ENCODE results near the gene SYNE1. TPM values are rescaled to one million over a fixed set of nuclear protein-coding genes. Genes with fewer than 3 reads are reported as not detected.

SYNE1 gene
- total and polyA plus RNA-seq, 2 of the 8 experiments (the other 6 are each of a cell fraction or from before 2014, with no cell fraction given): 2.8 to 5.5 TPM

DNA sequence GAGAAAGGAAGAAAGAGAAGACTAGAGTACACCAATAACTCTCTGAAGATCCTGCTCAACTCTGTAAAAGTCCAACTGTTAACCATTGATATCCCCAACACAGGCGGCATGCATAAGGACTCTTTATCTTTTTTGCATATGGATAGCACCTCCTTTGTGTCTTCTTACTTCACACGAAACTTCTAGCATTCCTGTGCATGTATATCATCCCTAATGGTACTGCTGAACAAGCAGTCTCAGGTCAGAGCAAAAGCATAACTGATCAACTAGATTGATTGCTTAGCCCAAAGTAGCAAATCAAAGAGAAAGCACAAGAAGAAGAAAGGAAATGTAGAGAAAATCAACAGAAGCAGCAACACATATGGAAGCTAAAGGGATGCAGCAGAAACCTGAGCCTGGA lies 234.4 kb downstream of the SYNE1 start:
- no peak overlapping the region for H2BK12ac ChIP-seq (ENCODE audit: low read depth, low read length)
- no peak overlapping the region for H4K8ac ChIP-seq (ENCODE audit: extremely low read depth, insufficient read depth, low read length)
- WGBS, 2 experiments (ENCODE audit: extremely low coverage in 1 of 2, insufficient coverage in 1 of 2, insufficient read length in 1 of 2, insufficient replicate concordance in 2 of 2, low coverage in 1 of 2, low lambda C conversion rate in 2 of 2, missing lambda C conversion rate in 1 of 2): 56% methylated on average over 2 of the region's 2 CpGs; no CpG with 5 or more reads in 1 of the 2 experiments
- H2BK5ac ChIP-seq (ENCODE audit: low read depth, low read length): no peak overlapping the region
- CTCF ChIA-PET (ENCODE audit: partially characterized antibody): no interaction called here
- H3K4me1 ChIP-seq (replicated peaks in 1 of 4; ENCODE audit: control insufficient read depth in 3 of 4, insufficient read depth in 4 of 4, low read length in 3 of 4): no peaks in the 10 kb centered on the region
- H2BK15ac ChIP-seq (ENCODE audit: low read length): no peak overlapping the region
- no peak overlapping the region for H3K14ac ChIP-seq (ENCODE audit: insufficient read length)
- H3K4me3 ChIP-seq (ENCODE audit: extremely low read depth in 1 of 4, insufficient read depth in 2 of 4, low read depth in 3 of 4, low read length in 4 of 4): no peak overlapping the region
- no peak overlapping the region for H4K5ac ChIP-seq (ENCODE audit: insufficient read length, low read depth, low read length)
- H2AFZ ChIP-seq (ENCODE audit: low read length): peak overlapping the region; percentile 33; the same call in 1 of the 2 replicates
- POLR2A ChIA-PET (ENCODE audit: partially characterized antibody): no interaction called here
- H3K9ac ChIP-seq (replicated peaks in 1 of 4; ENCODE audit: extremely low read depth in 1 of 4, low read depth in 3 of 4, low read length in 3 of 4): no peak overlapping the region
- H3K36me3 ChIP-seq (ENCODE audit: control insufficient read depth in 2 of 4, insufficient read depth in 4 of 4, low read length in 3 of 4): no peaks in the 10 kb centered on the region
- H3K18ac ChIP-seq (ENCODE audit: extremely low read depth, low read length): no peak overlapping the region
- H2BK20ac ChIP-seq (ENCODE audit: low read length): no peak overlapping the region
- H2BK120ac ChIP-seq (replicated peaks; ENCODE audit: low read depth, low read length): no peak overlapping the region
- H3K27me3 ChIP-seq (replicated peaks in 1 of 4; ENCODE audit: control insufficient read depth in 3 of 4, extremely low read depth in 1 of 4, insufficient read depth in 3 of 4, low read length in 3 of 4): no peaks in the 10 kb centered on the region
- no peak overlapping the region for H2AK5ac ChIP-seq (ENCODE audit: low read depth, low read length)
- H3K79me2 ChIP-seq (ENCODE audit: control insufficient read depth in 1 of 2, insufficient read depth in 2 of 2, low read length in 2 of 2): no peaks in the 10 kb centered on the region
- DNase-seq (ENCODE audit: low read depth in 1 of 2, low spot score in 2 of 2) (no peak), FAIRE-seq (no peak)
- no peaks in the 10 kb centered on the region for H3K79me1 ChIP-seq (ENCODE audit: low read depth, low read length)
- H3K9me3 ChIP-seq (ENCODE audit: insufficient read depth in 2 of 2, low read depth in 1 of 2, low read length in 1 of 2): no peaks in the 10 kb centered on the region
- no peaks in the 10 kb centered on the region for H4K20me1 ChIP-seq (replicated peaks in 1 of 2; ENCODE audit: control insufficient read depth in 1 of 2, insufficient read depth in 2 of 2, low read length in 2 of 2)
- no peak overlapping the region for H3K56ac ChIP-seq (replicated peaks; ENCODE audit: insufficient read length, low read depth, low read length)
- no peak overlapping the region for H3K4me2 ChIP-seq (ENCODE audit: insufficient read depth in 1 of 2, low read depth in 2 of 2, low read length in 2 of 2)
- no peak overlapping the region for H3K27ac ChIP-seq (ENCODE audit: low read depth, low read length)
- H3K4ac ChIP-seq (replicated peaks; ENCODE audit: insufficient read length, low read depth, low read length): no peak overlapping the region
- no peaks in the 10 kb centered on the region for H3K23me2 ChIP-seq (ENCODE audit: low read depth, low read length)
- H4K91ac ChIP-seq (replicated peaks; ENCODE audit: insufficient read length, low read length): no peak overlapping the region
- no peak overlapping the region for H3K23ac ChIP-seq (ENCODE audit: insufficient read length)
- TF ChIP-seq PHF8 (conservative IDR thresholded peaks at IDR 0.05; ENCODE audit: low read depth, low read length) (no peak), EZH2 (IDR thresholded peaks at IDR 0.05; ENCODE audit: low read depth, low read length, severe bottlenecking) (no peak), RBBP5 (IDR thresholded peaks at IDR 0.05; ENCODE audit: borderline replicate concordance, low read depth, low read length) (no peak), SP1 (IDR thresholded peaks at IDR 0.05; ENCODE audit: low read depth, low read length) (no peak), CHD2 (IDR thresholded peaks at IDR 0.05; ENCODE audit: low read length) (no peak)
- TF ChIP-seq, protein P1, sequence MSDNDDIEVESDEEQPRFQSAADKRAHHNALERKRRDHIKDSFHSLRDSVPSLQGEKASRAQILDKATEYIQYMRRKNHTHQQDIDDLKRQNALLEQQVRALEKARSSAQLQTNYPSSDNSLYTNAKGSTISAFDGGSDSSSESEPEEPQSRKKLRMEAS (IDR thresholded peaks at IDR 0.05): no peak
- TF ChIP-seq, protein P2, sequence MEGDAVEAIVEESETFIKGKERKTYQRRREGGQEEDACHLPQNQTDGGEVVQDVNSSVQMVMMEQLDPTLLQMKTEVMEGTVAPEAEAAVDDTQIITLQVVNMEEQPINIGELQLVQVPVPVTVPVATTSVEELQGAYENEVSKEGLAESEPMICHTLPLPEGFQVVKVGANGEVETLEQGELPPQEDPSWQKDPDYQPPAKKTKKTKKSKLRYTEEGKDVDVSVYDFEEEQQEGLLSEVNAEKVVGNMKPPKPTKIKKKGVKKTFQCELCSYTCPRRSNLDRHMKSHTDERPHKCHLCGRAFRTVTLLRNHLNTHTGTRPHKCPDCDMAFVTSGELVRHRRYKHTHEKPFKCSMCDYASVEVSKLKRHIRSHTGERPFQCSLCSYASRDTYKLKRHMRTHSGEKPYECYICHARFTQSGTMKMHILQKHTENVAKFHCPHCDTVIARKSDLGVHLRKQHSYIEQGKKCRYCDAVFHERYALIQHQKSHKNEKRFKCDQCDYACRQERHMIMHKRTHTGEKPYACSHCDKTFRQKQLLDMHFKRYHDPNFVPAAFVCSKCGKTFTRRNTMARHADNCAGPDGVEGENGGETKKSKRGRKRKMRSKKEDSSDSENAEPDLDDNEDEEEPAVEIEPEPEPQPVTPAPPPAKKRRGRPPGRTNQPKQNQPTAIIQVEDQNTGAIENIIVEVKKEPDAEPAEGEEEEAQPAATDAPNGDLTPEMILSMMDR (IDR thresholded peaks at IDR 0.05; ENCODE audit: control extremely low read depth in 1 of 3, insufficient read depth in 1 of 3, low read depth in 1 of 3, low read length in 3 of 3): no peak

All from H1 (cell line).